ENCODE data around the gene CCDC9B.

- TF ChIP-seq POU6F1 (CRISPR knock-in tag; IDR thresholded peaks at IDR 0.05; ENCODE audit: borderline replicate concordance, low read depth), result no peak
- TF ChIP-seq ZFP3 (CRISPR knock-in tag; IDR thresholded peaks at IDR 0.05), result no peak
- no peak for TF ChIP-seq PATZ1 (CRISPR knock-in tag; IDR thresholded peaks at IDR 0.05; ENCODE audit: borderline replicate concordance)
- TF ChIP-seq ARNTL (CRISPR knock-in tag; IDR thresholded peaks at IDR 0.05; ENCODE audit: borderline replicate concordance, low read depth), result no peak
- no peak for TF ChIP-seq ISL1 (CRISPR knock-in tag; IDR thresholded peaks at IDR 0.05)
- TF ChIP-seq GLIS3 (CRISPR knock-in tag; IDR thresholded peaks at IDR 0.05), result no peak
- TF ChIP-seq CSRNP3 (CRISPR knock-in tag; IDR thresholded peaks at IDR 0.05), result no peak
Observed at GRCh38 chr15:40285151-40285550, 55.6 kb downstream of the CCDC9B start.

Measured in SK-N-SH treated with all-trans-retinoic acid at 6 μM for 48 hours (cell line).